Adrenal gland (tissue), 12 donors: ENCODE measurements around the gene FNDC3B. TPM values are rescaled to one million over a fixed set of nuclear protein-coding genes. Genes with fewer than 3 reads are reported as not detected.
A peak's percentile ranks its signal among the peaks of the same experiment; 100 is the strongest.

Experiments
- DNase-seq, 7 donors: peaks; one replicate each; pipeline ENCODE4 v3.0.0-alpha.2; 2019 to 2020
- H3K27ac ChIP-seq, 5 donors: fragments of 200-600 bp; sonication (generic) in 4 of 5; 1 replicate in 3 of 5; 2 replicates in 2 of 5; pipeline versions ENCODE4 v1.5.1 to v1.8.0; 2016 to 2020; ENCODE audit warnings: mild to moderate bottlenecking in 1 of 5
- H3K27me3 ChIP-seq: fragments of 200-600 bp; 2 replicates; pipeline ENCODE4 v1.8.0; 2021
- H3K36me3 ChIP-seq, 2 donors: fragments of 200-600 bp; replicated peaks in 1 of 2; 1 replicate in 1 of 2; 2 replicates in 1 of 2; pipeline versions ENCODE4 v1.5.1 to v1.8.0; 2018 to 2022
- H3K4me1 ChIP-seq, 2 donors: fragments of 200-600 bp; replicated peaks in 1 of 2; 1 replicate in 1 of 2; 2 replicates in 1 of 2; pipeline versions ENCODE4 v1.5.1 to v1.8.0; 2018 to 2021
- H3K4me3 ChIP-seq, 4 donors: fragments of 200-600 bp; sonication (generic) in 3 of 4; one replicate each; pipeline ENCODE4 v1.5.1; 2016 to 2018
- H3K9me3 ChIP-seq, 3 donors: fragments of 200-600 bp; sonication (generic) in 1 of 3; replicated peaks in 1 of 3; 1 replicate in 2 of 3; 2 replicates in 1 of 3; pipeline versions ENCODE4 v1.5.1 to v1.8.0; 2016 to 2021
- POLR2A ChIP-seq, 2 donors: fragments of 450-650 bp; IDR thresholded peaks; one replicate each; pipeline ENCODE4 v1.6.1; 2017; ENCODE audit warnings: antibody characterized with exemption in 2 of 2, mild to moderate bottlenecking in 2 of 2, moderate library complexity in 1 of 2
- WGBS, 4 donors: extraction: QIAGEN DNeasy Blood & Tissue Kit in 2 of 4; methylation state at CpG; one replicate each; pipeline versions ENCODE4 v1.1.5 to v1.1.7; 2013 to 2017; 5-methylcytosine and 5-hydroxymethylcytosine counted together
- intact Hi-C, 2 donors: fragments of 100-400 bp; cut with DNase I; formaldehyde crosslinking; loops; one replicate each; pipeline versions ENCODE4 v1.14.1 to v1.15.0; 2022 to 2023
- polyA plus RNA-seq, 3 donors: library from polyadenylated mRNA; stranded (reverse); fragments of 200-250 nt in 2 of 3; fragments of 350-450 nt in 1 of 3; fragmentation: Illumina TruSeq in 1 of 3; extraction: RNeasy Lipid Tissue Mini Kit (QIAGEN cat#74804) in 1 of 3; gene quantifications; one replicate each; pipeline ENCODE4 v1.2.3, GENCODE V29; 2013 to 2014
- total RNA-seq, 9 donors: library from RNA; depleted of rRNA in 4 of 9; stranded (reverse); fragments of >200 nt in 4 of 9; fragments of 120-200 nt in 1 of 9; fragmentation: NEBNext Ultra II Directional in 1 of 9; extraction: Animal tissue kit (Norgen Biotek cat#: 25700) in 1 of 9; gene quantifications; one replicate each; pipeline versions ENCODE4 v1.1.0 to v1.2.4, GENCODE V29; 2013 to 2023
- TF ChIP-seq, protein P1 (sequence below), 6 experiments: fragments of 450-650 bp in 4 of 6; fragments of 200-600 bp in 2 of 6; sonication (generic) in 1 of 6; IDR thresholded peaks; 1 replicate in 5 of 6; 2 replicates in 1 of 6; pipeline versions ENCODE4 v1.5.1 to v1.8.0; 2016 to 2021; ENCODE audit warnings: antibody characterized with exemption in 6 of 6, mild to moderate bottlenecking in 2 of 6, moderate library complexity in 1 of 6
- donor health status: healthy with polysubstance abuse.
- donor health status: Bipolar disorder and iron deficiency.
- donor health status: DM: yes; HTN: yes; CAD: no.
- donor health status: DM: no; HTN: no; CAD: no.
- donor health status: DM: no; HTN: no; CAD: no.
- donor health status: DM: yes; HTN: yes; CAD: no.

FNDC3B gene
- total and polyA plus RNA-seq, 12 donors, result 9.9 to 228 (median 105) TPM

DNA sequence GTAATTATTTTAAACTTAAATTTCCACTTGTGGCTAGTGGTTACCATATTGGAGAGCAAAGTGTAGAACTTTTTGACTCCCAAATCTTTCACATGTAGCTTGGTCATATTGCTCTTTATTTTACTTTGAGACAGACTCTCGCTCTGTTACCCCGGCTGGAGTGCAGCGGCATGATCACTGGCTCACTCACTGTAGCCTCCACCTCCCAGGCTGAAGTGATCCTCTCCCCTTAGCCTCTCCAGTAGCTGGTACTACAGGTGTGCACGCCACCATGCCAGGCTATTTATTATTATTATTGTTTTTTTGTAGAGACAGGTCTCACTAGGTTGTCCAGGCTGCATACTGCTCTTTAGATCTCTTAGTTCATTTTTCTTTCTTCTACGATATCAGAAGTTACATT, 3.9 kb downstream of the FNDC3B start:
- WGBS, 4 donors, result 95 to 97% (median 95%) methylated on average over 5 of the region's 5 CpGs
- peaks cover 19 to 66% of the 10 kb centered on the region in 2 donors for H3K4me1 ChIP-seq

DNA sequence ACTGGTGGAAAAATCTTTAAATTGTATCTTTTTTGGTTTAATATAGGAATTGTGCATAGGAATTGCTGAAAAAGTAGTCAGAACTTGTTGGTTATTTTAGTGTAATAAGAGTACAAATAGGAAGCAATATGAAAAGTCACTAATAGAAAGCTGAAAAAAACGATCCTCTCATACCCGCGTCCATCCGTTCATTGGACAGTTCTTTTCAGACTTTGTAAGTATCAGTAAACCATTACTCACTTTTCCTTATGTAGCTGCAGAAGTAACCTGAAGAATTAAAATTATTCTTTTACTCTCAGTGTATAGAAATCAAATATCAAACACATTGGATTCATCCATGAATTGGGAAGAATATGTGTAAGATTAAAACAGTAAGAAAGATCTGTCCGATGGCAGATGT, 4.4 kb downstream of the FNDC3B start:
- no peak for TF ChIP-seq POLR2A (IDR thresholded peaks at IDR 0.05)
- TF ChIP-seq, protein P1, sequence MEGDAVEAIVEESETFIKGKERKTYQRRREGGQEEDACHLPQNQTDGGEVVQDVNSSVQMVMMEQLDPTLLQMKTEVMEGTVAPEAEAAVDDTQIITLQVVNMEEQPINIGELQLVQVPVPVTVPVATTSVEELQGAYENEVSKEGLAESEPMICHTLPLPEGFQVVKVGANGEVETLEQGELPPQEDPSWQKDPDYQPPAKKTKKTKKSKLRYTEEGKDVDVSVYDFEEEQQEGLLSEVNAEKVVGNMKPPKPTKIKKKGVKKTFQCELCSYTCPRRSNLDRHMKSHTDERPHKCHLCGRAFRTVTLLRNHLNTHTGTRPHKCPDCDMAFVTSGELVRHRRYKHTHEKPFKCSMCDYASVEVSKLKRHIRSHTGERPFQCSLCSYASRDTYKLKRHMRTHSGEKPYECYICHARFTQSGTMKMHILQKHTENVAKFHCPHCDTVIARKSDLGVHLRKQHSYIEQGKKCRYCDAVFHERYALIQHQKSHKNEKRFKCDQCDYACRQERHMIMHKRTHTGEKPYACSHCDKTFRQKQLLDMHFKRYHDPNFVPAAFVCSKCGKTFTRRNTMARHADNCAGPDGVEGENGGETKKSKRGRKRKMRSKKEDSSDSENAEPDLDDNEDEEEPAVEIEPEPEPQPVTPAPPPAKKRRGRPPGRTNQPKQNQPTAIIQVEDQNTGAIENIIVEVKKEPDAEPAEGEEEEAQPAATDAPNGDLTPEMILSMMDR (IDR thresholded peaks at IDR 0.05), result no peak
- H3K27me3 ChIP-seq, result no peaks in the 10 kb centered on the region
- WGBS, 4 donors, result 77 to 89% (median 80%) methylated on average over 5 of the region's 5 CpGs
- H3K4me1 ChIP-seq, result peaks cover 14 to 61% of the 10 kb centered on the region in 2 donors
- H3K4me3 ChIP-seq, result no peak overlapping the region
- no peak for DNase-seq
- no peaks in the 10 kb centered on the region for H3K9me3 ChIP-seq
- H3K27ac ChIP-seq, result peak overlapping the region in 1 of 5 donors; percentile 22
- intact Hi-C loops, result no loop called here
- H3K36me3 ChIP-seq, result no peaks in the 10 kb centered on the region

More for the DNA sequence above, 3.9 kb downstream of the FNDC3B start:
- no peak for DNase-seq
- Histone ChIP-seq H3K4me3 (no peak overlapping the region), H3K9me3 (no peaks in the 10 kb centered on the region), H3K27ac (no peak overlapping the region), H3K27me3 (no peaks in the 10 kb centered on the region), H3K36me3 (no peaks in the 10 kb centered on the region)
- intact Hi-C loops, result no loop called here
- TF ChIP-seq, protein P1 (IDR thresholded peaks at IDR 0.05), result no peak
- no peak for TF ChIP-seq POLR2A (IDR thresholded peaks at IDR 0.05)

DNA sequence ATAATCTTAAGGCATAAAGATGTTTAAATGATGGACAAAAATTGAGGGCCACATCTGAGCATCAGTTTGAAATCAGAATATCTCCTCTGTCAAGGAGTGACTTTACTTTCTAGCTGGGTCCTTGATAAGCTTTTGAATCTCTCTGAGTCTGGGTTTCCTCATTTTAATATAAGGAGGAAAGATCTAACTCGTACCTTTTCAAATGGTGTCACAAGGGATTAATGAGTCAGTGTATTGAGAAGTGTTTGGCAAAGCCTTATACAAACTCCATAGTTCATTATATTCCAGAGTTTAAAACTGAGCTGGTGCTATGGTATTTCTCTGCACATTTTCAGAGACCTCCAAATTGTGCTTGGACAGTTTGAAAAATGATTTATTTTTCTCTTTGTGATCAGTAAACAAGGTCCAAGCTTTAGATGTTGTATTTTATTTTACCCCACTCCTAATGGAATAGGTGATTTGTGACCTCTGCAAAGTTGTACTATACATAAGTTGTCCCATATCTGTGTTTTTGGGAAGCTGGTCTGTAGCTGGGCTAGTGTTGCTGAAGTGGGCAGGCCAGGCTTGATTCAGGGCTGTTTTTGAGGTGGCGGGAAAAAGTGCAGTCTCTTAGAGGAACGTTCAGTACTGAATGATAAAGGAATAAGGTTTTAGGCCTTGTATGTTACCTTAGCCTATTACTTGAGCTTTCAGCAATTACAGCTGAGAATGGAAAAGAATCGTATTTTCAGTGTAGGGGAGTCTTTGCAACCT, 5.6 kb downstream of the FNDC3B start:
- no peak for DNase-seq
- Histone ChIP-seq H3K36me3 (peaks cover 0 to 6% of the 10 kb centered on the region in 2 donors), H3K4me1 (peaks cover 13 to 56% of the 10 kb centered on the region in 2 donors), H3K4me3 (no peak overlapping the region), H3K9me3 (no peaks in the 10 kb centered on the region), H3K27ac (peak overlapping the region in 2 of 5 donors; percentile 36 to 57), H3K27me3 (no peaks in the 10 kb centered on the region)
- 58 to 64% (median 59%) methylated on average over 4 of the region's 4 CpGs for WGBS, 4 donors
- intact Hi-C loops, result no loop called here
- TF ChIP-seq, protein P1 (IDR thresholded peaks at IDR 0.05), result no peak
- TF ChIP-seq POLR2A (IDR thresholded peaks at IDR 0.05), result no peak

DNA sequence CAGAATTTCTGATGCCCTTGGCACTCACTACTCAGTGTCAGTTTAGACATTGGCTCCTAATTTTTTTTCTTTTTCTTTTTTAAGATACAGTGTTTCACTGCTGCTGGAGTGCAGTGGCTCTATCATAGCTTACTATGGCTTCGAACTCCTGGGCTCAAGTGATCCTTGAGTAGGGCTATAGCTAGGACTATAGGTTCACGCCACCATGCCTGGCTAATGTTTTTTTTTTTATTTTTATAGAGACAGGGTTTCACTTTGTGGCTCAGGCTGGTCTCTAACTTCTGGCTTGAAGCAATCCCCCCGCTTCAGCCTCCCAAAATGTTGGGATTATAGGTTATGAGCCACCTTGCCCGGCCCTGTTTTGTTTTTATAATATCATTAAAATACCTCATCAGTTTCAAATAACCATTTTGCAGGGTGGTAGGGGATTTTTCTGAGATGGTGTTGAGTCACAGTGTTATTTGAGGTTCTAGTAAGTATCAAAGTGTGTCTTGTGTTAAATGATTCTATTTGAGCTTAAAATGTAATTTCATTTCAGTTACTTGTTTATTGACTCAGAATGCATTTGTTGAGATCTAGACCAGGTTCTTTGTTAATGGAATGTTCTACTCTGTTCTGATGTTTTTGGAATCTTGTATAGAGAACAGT, 7.0 kb downstream of the FNDC3B start:
- Histone ChIP-seq H3K9me3 (no peaks in the 10 kb centered on the region), H3K4me1 (peaks cover 13 to 56% of the 10 kb centered on the region in 2 donors), H3K36me3 (peaks cover 0 to 13% of the 10 kb centered on the region in 2 donors), H3K4me3 (no peak overlapping the region), H3K27me3 (no peaks in the 10 kb centered on the region), H3K27ac (peak overlapping the region in 1 of 5 donors; percentile 43)
- intact Hi-C loops, result no loop called here
- WGBS, 4 donors, result 77 to 82% (median 79%) methylated on average over 4 of the region's 4 CpGs
- no peak for DNase-seq
- TF ChIP-seq POLR2A (IDR thresholded peaks at IDR 0.05), result no peak
- TF ChIP-seq, protein P1 (IDR thresholded peaks at IDR 0.05), result no peak
